Loucy (cell line): ENCODE results near the gene BMF.

Experiments
- EZH2phosphoT487 ChIP-seq: fragments of 200-600 bp; IDR thresholded peaks from 2 replicates; pipeline ENCODE4 v1.6.1; 2018; ENCODE audit warnings: antibody characterized with exemption, mild to moderate bottlenecking, moderate library complexity, borderline replicate concordance
- TF ChIP-seq, protein P1 (sequence below): fragments of 200-600 bp; sonication (generic); conservative IDR thresholded peaks from 2 replicates; pipeline ENCODE4 v1.5.1; 2014; ENCODE audit warnings: mild to moderate bottlenecking, antibody characterized with exemption, low read length

DNA sequence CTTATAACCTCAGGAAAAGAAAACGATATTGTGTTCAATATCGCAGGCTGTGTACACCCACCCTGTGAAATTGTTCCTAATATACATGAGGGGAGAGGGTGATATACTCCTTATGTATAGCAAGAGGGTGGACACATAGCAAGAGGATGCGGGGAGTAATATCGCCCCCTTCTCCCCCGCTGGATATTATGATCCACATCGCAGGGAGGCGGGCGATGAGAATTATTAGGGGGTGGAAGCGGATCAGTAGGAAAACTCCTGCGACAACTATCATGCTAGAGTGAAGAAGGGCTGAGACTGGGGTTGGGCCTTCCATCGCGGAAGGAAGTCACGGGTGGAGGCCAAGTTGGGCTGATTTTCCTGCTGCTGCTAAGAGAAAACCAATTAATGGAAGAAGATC is 24.9 kb upstream of the BMF start:
- TF ChIP-seq, protein P1, sequence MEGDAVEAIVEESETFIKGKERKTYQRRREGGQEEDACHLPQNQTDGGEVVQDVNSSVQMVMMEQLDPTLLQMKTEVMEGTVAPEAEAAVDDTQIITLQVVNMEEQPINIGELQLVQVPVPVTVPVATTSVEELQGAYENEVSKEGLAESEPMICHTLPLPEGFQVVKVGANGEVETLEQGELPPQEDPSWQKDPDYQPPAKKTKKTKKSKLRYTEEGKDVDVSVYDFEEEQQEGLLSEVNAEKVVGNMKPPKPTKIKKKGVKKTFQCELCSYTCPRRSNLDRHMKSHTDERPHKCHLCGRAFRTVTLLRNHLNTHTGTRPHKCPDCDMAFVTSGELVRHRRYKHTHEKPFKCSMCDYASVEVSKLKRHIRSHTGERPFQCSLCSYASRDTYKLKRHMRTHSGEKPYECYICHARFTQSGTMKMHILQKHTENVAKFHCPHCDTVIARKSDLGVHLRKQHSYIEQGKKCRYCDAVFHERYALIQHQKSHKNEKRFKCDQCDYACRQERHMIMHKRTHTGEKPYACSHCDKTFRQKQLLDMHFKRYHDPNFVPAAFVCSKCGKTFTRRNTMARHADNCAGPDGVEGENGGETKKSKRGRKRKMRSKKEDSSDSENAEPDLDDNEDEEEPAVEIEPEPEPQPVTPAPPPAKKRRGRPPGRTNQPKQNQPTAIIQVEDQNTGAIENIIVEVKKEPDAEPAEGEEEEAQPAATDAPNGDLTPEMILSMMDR: no peak
- TF ChIP-seq EZH2phosphoT487: no peak
